GM12891 (cell line): ENCODE data around the gene ME3.

Experiments used
- POLR2A ChIP-seq: IDR thresholded peaks from 2 replicates; pipeline ENCODE4 v1.6.1; 2011; ENCODE audit warnings: low read depth, low read length, control low read depth
- POLR2AphosphoS5 ChIP-seq: IDR thresholded peaks from 2 replicates; pipeline ENCODE4 v1.6.1; 2011; ENCODE audit warnings: low read depth, low read length, control low read depth
- TAF1 ChIP-seq: IDR thresholded peaks from 2 replicates; pipeline ENCODE4 v1.6.1; 2011; ENCODE audit warnings: low read depth, low read length, control low read depth

DNA sequence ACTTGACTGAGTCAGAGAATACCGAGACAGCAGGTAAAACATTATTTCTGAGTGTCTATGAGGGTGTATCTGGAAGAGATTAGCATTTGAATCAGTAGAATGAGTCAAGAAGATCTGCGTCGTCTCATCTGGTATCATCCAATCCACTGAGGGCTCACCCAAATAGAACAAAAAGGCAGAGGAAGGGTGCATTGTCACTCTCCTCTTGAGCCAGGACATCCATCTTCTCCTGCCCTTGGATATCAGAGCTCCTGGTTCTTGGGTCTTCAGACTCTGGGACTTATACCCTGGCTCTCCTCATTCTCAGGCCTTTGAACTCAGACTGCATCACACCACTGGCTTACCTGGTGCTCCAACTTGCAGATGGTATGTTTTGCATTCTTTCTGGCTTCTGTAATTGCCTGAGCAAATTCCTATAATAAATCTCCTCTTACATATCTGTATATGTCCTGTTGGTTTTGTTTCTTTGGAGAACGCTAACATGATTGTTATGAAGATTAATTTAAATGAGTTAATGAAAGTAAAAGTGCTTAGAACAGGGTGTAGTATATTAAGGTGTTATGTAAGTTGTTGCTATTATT is 49.3 kb downstream of the ME3 start:
- no peak for TF ChIP-seq POLR2AphosphoS5
- TF ChIP-seq POLR2A: no peak
- TF ChIP-seq TAF1: no peak
